Cardiac muscle cell (in vitro differentiated cells and primary cell): ENCODE measurements around the gene SLC25A30. TPM values are rescaled to one million over a fixed set of nuclear protein-coding genes. Genes with fewer than 3 reads are reported as not detected.
"Not testable (repeated sequence)": the region's sequence is repeated elsewhere in the genome, so short reads cannot be mapped to it uniquely, and the experiment has no call there.

Experiments used
- DNase-seq, 2 donors: peaks; one replicate each; pipeline versions ENCODE4 v3.0.0 to v3.0.0-alpha.2; 2010 to 2017; ENCODE audit warnings: low read depth in 1 of 2, low spot score in 1 of 2
- H3K27ac ChIP-seq: fragments of 200-600 bp; sonication (generic); 2 replicates; pipeline ENCODE4 v1.5.1; 2016
- H3K27me3 ChIP-seq: fragments of 200-600 bp; sonication (generic); 2 replicates; pipeline ENCODE4 v1.6.0; 2016; ENCODE audit warnings: control low read depth
- H3K36me3 ChIP-seq: fragments of 200-600 bp; sonication (generic); 2 replicates; pipeline ENCODE4 v1.5.1; 2016; ENCODE audit warnings: control low read depth
- H3K4me1 ChIP-seq: fragments of 200-600 bp; sonication (generic); 2 replicates; pipeline ENCODE4 v1.8.1; 2017; ENCODE audit warnings: low read depth, mild to moderate bottlenecking, mixed run types
- H3K4me3 ChIP-seq: fragments of 200-600 bp; sonication (generic); 2 replicates; pipeline ENCODE4 v1.5.1; 2016; ENCODE audit warnings: mild to moderate bottlenecking
- H3K9me3 ChIP-seq: fragments of 200-600 bp; sonication (generic); 2 replicates; pipeline ENCODE4 v1.5.1; 2017; ENCODE audit warnings: low read depth, mild to moderate bottlenecking, control low read depth
- CTCF ChIP-seq: IDR thresholded peaks from 2 replicates; pipeline ENCODE4 v1.5.1; 2012; ENCODE audit warnings: low read depth, mild to moderate bottlenecking, low read length
- polyA plus RNA-seq: library from polyadenylated mRNA; unstranded; fragments of >200 nt; fragmentation: Nextera tagmentation; extraction: Ambion mirVana; gene quantifications from 2 replicates; pipeline ENCODE4 v1.2.1, GENCODE V29; 2016
- total RNA-seq: library from RNA; depleted of rRNA; stranded (reverse); fragments of >200 nt; gene quantifications from 2 replicates; pipeline ENCODE4 v1.2.3, GENCODE V29; 2016

SLC25A30 gene
- total and polyA plus RNA-seq, 2 experiments from 2014 or later: 7.4 to 8.6 TPM

GRCh38 chr13:45381196-45381595 is 37.0 kb downstream of the SLC25A30 start:
- no peak overlapping the region for H3K27ac ChIP-seq
- no peaks in the 10 kb centered on the region for H3K4me1 ChIP-seq
- H3K36me3 ChIP-seq: no peaks in the 10 kb centered on the region
- DNase-seq: no peak
- H3K4me3 ChIP-seq: no peak overlapping the region
- no peak for TF ChIP-seq CTCF
- no peaks in the 10 kb centered on the region for H3K9me3 ChIP-seq
- H3K27me3 ChIP-seq: no peaks in the 10 kb centered on the region

- not testable (repeated sequence) for H3K9me3 ChIP-seq, H3K27me3 ChIP-seq, H3K4me3 ChIP-seq, H3K4me1 ChIP-seq, DNase-seq, H3K36me3 ChIP-seq, H3K27ac ChIP-seq
These were observed 37.5 kb downstream of the SLC25A30 start for GRCh38 chr13:45380708-45381107.

- not testable (repeated sequence) for H3K4me1 ChIP-seq, H3K4me3 ChIP-seq, DNase-seq, H3K36me3 ChIP-seq, H3K9me3 ChIP-seq, H3K27me3 ChIP-seq, H3K27ac ChIP-seq
These were observed 38.7 kb downstream of the SLC25A30 start for GRCh38 chr13:45379516-45379915.

GRCh38 chr13:45378786-45379185 is 39.4 kb downstream of the SLC25A30 start:
- not testable (repeated sequence) for H3K27ac ChIP-seq, H3K9me3 ChIP-seq, H3K27me3 ChIP-seq, DNase-seq, H3K4me3 ChIP-seq, H3K4me1 ChIP-seq, H3K36me3 ChIP-seq

- not testable (repeated sequence) for DNase-seq, H3K4me1 ChIP-seq, H3K27me3 ChIP-seq, H3K36me3 ChIP-seq, H3K9me3 ChIP-seq, H3K27ac ChIP-seq, H3K4me3 ChIP-seq
These were observed 40.9 kb downstream of the SLC25A30 start for GRCh38 chr13:45377314-45377713.

- not testable (repeated sequence) for H3K9me3 ChIP-seq, H3K4me1 ChIP-seq, H3K4me3 ChIP-seq, H3K36me3 ChIP-seq, H3K27me3 ChIP-seq, DNase-seq, H3K27ac ChIP-seq
These were observed 41.5 kb downstream of the SLC25A30 start for GRCh38 chr13:45376651-45377050.

- Histone ChIP-seq H3K27me3 (no peaks in the 10 kb centered on the region), H3K4me3 (no peak overlapping the region), H3K27ac (no peak overlapping the region), H3K9me3 (no peaks in the 10 kb centered on the region), H3K4me1 (no peaks in the 10 kb centered on the region), H3K36me3 (no peaks in the 10 kb centered on the region)
- no peak for DNase-seq
- no peak for TF ChIP-seq CTCF
These were observed 43.3 kb downstream of the SLC25A30 start for GRCh38 chr13:45374917-45375316.

- H3K36me3 ChIP-seq: no peaks in the 10 kb centered on the region
- H3K27me3 ChIP-seq: no peaks in the 10 kb centered on the region
- H3K4me1 ChIP-seq: no peaks in the 10 kb centered on the region
- no peak for TF ChIP-seq CTCF
- H3K4me3 ChIP-seq: no peak overlapping the region
- no peak overlapping the region for H3K27ac ChIP-seq
- no peak for DNase-seq
- no peaks in the 10 kb centered on the region for H3K9me3 ChIP-seq
These were observed 45.0 kb downstream of the SLC25A30 start for GRCh38 chr13:45373162-45373547.
